Skin epidermis (tissue), 12 donors: ENCODE measurements around the gene PRKG1.

ENCODE experiments used
- H3K27ac ChIP-seq, 21 experiments: fragments of 200-600 bp; sonication (generic) in 11 of 21; one replicate each; pipeline ENCODE4 v1.5.0; 2020; ENCODE audit warnings: mild to moderate bottlenecking in 3 of 21, inconsistent platforms in 2 of 21, moderate library complexity in 2 of 21
- H3K4me3 ChIP-seq, 7 experiments: fragments of 200-600 bp; sonication (generic) in 2 of 7; one replicate each; pipeline ENCODE4 v1.5.0; 2020; ENCODE audit warnings: inconsistent platforms in 2 of 7, mild to moderate bottlenecking in 2 of 7, moderate library complexity in 1 of 7

Gene PRKG1

DNA sequence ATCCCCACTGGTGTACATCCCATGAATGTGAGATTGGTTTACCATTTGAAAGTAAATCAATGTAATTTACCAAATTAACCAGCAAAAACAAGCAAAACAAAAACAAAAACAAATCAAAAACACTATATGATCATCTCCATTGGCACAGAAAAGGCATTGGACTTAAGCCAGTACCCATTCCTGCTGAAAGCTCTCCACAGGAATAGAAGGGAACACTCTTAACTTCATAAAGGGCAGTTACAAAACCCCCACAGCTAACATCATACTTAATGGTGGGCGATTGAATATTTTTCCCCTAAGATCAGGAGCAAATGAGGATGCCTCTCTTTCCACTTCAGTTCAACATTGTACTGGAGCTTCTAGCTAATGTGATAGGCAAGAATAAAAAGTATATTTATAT is 34.1 kb downstream of the PRKG1 start:
- peak overlapping the region in 2 of 21 experiments; percentile 22 to 26 for H3K27ac ChIP-seq

DNA sequence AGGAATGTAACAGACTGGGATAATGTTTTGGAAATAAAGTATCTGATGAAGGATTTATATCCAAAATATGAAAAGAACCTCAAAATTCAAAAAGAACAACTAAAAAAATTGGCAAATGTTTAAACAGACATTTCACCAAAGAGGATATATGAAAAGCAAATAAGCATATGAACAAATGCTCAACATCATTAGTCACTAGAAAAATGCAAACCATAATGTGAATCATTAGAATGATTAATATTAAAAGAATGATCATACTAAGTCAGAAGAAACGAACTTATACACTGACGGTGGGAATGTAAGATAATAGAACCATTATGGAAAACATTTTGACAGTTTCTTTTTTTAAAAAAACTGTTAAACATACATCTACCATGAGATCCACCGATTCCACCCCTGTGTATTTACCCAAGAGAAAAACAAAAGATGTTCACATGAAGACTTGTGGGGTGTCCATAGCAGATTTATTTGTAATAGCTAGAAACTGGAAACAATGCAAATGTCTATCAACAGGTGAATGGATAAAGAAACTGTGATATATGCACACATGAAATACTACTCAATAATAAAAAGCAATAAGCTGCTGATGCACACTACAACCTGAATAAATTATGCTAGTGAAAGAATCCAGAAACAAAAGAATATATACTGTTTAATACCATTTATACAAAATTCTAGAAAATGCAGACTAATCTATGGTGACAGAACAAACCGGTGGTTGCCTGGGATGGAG is 35.7 kb downstream of the PRKG1 start:
- H3K4me3 ChIP-seq, result no peak overlapping the region
- H3K27ac ChIP-seq, result peak overlapping the region in 1 of 21 experiments; percentile 6

More for the DNA sequence above, 34.1 kb downstream of the PRKG1 start:
- no peak overlapping the region for H3K4me3 ChIP-seq

DNA sequence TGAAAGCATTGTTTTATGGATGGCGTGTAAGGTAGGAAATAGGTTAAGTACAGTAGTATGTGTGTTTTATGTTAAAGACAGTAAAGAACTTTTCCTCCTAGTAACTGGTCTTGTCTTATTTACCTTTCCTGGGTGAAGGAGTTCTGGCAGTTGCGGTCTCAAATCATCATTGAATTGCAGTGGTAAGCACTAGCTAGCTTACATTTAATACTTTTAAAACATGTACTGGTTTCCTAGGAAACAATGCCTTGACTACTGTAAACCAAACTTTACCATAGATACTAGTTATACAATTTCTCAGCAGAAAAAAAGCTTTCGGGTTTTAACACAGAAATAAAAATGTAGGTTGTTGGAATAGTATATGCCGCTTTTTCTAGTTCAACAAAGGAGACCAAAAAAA is 37.7 kb downstream of the PRKG1 start:
- H3K4me3 ChIP-seq, result no peak overlapping the region
- H3K27ac ChIP-seq, result no peak overlapping the region

DNA sequence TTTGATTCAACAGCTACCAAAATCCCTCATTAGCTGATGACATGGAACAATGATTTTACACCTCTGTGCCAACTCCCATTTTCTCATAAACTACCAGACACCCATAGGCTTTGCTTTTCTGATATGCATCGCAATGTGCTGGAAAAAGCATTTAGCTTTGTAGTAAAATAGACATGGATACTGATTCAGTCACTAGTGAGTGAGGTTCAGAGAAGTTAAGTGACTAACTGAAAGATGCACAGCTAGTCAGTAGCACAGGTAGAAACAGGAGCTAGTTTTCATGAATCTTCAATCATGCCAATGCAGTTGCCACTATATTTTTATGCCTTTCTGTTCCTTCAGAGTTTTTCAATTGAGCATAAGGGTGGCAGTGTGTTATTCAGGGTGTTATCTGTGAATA is 38.7 kb downstream of the PRKG1 start:
- Histone ChIP-seq H3K27ac (no peak overlapping the region), H3K4me3 (no peak overlapping the region)

GRCh38 chr10:51117053-51117660 is 42.9 kb downstream of the PRKG1 start:
- H3K4me3 ChIP-seq, result no peak overlapping the region
- H3K27ac ChIP-seq, result peak overlapping the region in 1 of 21 experiments; percentile 16

GRCh38 chr10:51117794-51118193 is 43.5 kb downstream of the PRKG1 start:
- H3K4me3 ChIP-seq, result no peak overlapping the region
- no peak overlapping the region for H3K27ac ChIP-seq

DNA sequence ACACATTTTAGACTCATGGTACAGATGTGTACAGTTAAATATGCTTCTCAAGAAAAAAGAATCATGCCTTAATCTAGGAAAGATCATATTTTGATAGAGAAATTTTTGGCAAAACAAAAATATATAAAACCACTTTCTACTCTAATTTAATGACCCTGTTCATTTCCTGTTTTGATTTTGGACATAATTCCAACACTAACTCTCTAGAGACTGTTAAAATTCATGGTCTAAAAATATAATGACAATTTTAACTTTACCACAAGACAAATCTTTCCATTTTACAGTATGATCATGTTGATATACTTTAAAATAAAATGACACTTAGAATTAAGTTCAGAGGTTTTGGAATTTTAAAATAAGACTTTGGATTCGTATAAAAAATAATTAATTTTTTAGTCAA is 45.2 kb downstream of the PRKG1 start:
- no peak overlapping the region for H3K4me3 ChIP-seq
- H3K27ac ChIP-seq, result no peak overlapping the region

GRCh38 chr10:51121861-51122260 is 47.6 kb downstream of the PRKG1 start:
- H3K27ac ChIP-seq, result no peak overlapping the region
- no peak overlapping the region for H3K4me3 ChIP-seq

- H3K4me3 ChIP-seq, result no peak overlapping the region
- no peak overlapping the region for H3K27ac ChIP-seq
These were observed 50.6 kb downstream of the PRKG1 start for GRCh38 chr10:51124852-51125251.

GRCh38 chr10:51125518-51125917 is 51.2 kb downstream of the PRKG1 start:
- H3K4me3 ChIP-seq, result no peak overlapping the region

DNA sequence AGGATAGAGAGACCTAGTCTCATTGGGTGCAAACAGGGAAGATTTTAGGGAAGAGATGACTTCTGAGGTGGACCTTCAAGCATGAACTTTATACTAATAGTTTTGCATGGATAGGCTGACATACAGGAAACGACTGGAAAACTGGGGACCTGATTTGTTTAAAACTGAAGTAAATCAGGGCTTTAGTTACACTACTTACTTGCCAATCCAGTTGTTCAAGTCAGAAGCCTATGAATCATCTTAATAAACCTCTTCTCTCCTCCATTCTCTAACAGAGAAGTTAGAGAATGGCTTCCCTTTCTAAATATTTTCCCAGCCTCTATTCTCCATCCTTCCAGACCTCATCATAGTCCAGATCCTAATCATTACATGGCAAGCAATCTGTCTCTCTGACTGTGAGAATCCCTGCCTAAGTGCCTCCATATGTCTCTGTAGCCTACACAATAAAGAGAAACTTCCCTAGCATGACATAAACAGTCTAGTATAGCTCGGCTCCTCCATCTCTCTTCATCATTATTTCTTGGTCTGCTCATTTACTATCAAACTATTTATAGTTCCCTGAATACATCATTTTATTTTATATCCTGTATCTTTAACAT is 55.8 kb downstream of the PRKG1 start:
- no peak overlapping the region for H3K27ac ChIP-seq
- H3K4me3 ChIP-seq, result no peak overlapping the region

More at GRCh38 chr10:51125518-51125917, 51.2 kb downstream of the PRKG1 start:
- no peak overlapping the region for H3K27ac ChIP-seq

DNA sequence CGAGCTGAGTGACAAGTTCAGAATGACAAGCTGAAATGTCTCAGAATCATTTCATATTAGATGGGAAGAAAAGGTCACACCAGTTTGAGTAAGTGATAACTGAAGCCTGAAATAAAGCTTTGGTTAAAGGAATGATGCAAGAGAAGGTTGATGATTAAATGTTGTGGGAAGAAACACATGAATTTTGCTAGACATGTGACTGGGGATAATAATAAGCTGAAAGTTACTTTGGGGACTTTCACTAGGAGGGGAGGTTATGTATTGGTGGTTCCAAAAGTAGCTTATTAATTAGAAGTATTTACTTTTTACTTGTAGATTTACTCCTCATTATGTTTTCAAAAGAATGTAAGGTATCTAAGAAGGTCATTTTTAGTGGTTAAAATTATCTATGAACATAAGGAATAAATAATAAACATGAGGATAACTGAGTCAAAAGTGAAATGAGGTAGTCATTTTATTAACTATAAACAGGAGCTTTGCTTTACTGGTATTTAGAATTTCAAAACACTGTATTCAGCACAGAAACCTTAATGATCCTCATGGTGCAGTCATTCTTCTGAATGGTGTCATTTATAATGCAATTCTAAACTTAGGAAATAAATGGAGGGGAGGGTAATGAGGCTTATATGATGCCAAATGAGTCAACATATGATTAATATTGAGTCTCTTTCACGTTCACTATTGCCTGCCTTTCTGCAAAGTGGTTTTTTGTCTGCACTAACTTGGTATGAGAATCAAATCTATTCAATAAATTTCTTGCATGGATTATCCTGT is 63.7 kb downstream of the PRKG1 start:
- no peak overlapping the region for H3K4me3 ChIP-seq
- H3K27ac ChIP-seq, result no peak overlapping the region

DNA sequence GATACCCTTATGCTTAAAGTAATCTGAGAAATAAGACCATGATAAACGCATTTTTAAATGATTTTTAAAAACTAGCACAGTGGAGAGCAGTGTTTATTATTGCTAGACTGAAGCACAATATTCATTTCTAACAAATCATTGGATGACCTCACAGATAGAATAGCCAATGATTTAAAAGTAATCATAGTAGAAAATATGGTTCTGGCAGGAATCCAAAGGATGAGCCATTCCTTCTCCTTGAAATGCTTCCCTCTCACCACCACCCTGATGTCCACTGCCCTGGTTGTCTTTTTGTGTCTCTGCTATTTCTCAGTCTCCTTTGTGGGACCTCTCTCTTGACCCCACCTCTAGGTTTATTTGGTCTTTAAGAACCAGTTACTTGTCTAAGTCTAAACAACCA is 64.9 kb downstream of the PRKG1 start:
- Histone ChIP-seq H3K4me3 (no peak overlapping the region), H3K27ac (no peak overlapping the region)

DNA sequence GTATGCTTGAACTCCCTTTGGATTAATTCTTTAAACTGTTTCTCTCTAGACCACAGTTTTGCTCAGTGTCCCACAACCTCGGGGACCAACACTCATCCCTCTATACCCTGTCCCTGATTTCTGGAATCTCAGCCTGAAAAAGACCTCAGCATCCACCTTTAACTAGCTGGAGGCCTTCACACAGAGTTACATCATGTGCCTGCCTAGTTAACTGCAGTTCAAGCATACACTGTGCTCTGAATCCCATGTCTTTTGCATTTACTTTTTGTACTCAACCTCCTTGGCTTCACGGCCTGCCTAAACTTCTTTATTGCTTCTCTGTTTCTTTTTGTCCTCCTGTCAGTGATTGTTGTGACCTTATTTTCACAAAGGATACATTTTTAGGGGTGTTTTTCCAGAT is 66.7 kb downstream of the PRKG1 start:
- no peak overlapping the region for H3K27ac ChIP-seq
- no peak overlapping the region for H3K4me3 ChIP-seq

DNA sequence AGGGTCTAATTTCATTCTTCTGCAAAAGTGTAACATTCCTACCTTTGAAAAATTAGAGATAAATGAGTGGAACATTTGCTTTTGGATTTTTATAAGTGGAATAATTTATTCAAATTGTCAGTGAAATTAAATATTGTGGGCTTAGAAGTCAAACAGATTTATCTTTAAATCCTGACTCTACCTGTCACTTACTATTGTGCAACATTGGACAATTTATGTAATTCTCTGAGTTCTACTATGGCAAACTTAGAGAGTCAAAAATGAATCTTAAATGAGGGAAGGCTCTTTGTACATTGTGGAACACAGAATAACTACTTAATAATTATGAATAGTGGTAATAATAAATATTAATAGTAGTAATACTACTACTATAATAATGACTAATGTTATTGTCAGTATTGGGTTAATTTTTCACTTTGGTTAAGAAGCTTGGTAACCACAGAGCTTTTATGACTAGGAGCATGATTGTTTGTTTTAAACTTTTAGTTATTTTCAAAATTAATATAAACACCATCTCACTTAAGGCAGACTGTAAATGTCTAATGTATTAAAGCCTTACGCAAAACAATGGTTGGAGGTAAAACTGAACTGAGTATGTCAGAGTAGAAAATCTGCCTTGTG is 70.0 kb downstream of the PRKG1 start:
- no peak overlapping the region for H3K27ac ChIP-seq
- H3K4me3 ChIP-seq, result no peak overlapping the region

DNA sequence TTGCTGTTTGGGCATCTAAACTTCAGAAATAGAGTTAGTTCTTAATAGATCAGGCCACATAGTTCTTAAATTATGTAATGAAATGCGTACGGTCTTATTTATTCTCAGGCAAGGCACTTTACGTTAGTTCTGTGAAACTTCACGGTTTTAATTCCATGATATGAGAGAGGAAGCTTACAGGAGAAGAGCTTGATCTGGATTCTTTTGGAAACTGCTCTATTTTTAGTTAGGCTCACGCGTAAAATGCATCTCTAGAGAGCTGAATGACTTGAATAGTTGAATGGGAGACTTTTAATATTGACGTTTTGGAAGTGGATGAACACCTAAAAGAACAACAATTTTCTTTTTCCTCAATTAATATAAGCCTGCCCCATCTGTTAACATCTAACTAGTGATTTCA is 71.1 kb downstream of the PRKG1 start:
- H3K4me3 ChIP-seq, result no peak overlapping the region
- no peak overlapping the region for H3K27ac ChIP-seq

DNA sequence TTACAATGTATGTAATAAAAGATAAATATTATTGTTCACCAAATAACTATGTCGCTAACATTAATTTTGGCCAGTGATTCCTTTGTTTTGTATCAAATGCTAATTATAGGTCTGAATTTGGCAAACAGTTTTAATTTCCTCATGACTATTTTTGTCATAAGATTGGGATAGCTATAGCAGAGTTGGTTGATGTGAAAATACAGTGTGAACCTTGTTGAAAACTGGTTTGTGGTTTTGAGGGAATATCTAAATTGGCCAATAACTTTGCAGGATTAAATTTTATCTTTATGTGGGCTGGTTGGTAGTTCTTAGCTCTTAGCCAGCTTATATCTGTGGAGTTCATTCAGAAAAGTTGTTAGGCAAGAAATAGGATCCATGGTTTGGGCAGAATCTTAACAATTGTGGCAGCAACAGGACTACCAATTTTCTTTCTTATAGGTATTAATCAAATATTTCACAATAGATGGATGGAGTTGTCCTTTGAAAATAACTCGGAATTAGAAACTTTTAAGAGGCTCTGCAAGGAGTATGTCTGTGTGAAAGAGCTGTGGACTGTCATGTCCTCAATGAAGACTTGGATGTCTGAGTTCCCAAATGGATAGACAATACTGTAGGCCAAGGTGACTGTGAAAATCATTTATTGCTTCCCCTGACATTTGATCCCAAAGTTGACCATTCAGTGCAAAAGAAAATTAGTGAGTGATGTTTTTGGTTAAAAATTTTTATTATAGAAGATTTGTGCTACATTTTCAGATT is 73.5 kb downstream of the PRKG1 start:
- Histone ChIP-seq H3K4me3 (no peak overlapping the region), H3K27ac (no peak overlapping the region)

DNA sequence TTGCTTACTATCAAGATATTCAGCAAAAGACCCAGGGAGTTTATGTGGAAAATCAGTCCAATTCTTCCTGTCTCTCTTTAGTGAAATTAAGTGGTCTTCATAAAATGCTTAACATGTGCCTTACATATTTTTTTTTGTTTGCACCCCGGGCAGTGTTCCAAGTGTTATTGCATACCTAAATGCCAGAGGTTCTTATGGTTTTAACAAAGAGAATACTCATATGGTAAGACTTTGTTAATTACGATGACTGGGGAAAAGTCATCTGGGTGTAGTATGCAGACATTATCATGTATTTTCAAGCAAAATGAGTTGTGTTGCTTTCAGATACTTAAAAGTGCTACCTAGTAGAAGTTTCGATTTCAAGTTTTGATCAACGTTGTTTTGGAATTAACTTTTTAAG is 82.6 kb downstream of the PRKG1 start:
- no peak overlapping the region for H3K27ac ChIP-seq
- no peak overlapping the region for H3K4me3 ChIP-seq

DNA sequence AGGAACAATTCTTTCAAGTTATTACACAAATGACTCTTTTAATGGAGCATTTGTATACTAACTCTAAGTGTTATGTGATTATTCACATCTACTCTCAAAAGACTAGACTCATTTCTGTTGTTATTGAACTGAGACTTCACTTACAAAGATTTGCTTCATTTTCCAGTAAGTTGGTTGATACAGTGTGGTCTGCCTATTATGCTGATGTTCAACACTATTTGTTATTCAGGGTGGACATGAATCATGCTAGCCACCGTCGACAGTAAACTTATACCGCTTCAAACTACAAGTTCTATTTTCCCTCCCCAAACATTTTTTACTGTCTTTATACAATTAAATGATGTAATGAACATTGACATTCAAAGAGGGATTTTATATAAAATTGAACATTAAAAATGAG is 84.5 kb downstream of the PRKG1 start:
- Histone ChIP-seq H3K27ac (no peak overlapping the region), H3K4me3 (no peak overlapping the region)
